Fibroblast of skin of left quadriceps (primary cell): ENCODE results near the gene ARFRP1.

Experiments
- DNase-seq, 2 experiments: peaks; one replicate each; pipeline ENCODE4 v3.0.0-alpha.2; 2013; ENCODE audit warnings: low read depth in 2 of 2

ARFRP1 gene

GRCh38 chr20:63743210-63743970 is 35.6 kb upstream of the ARFRP1 start:
- no peak for DNase-seq

- no peak for DNase-seq
Observed at GRCh38 chr20:63742381-63743024, 34.7 kb upstream of the ARFRP1 start.

GRCh38 chr20:63741676-63742380 is 34.1 kb upstream of the ARFRP1 start:
- DNase-seq: no peak

GRCh38 chr20:63741354-63741675 is 33.5 kb upstream of the ARFRP1 start:
- DNase-seq: no peak

- DNase-seq: peak; percentile 67 to 74
Observed at GRCh38 chr20:63740627-63741353, 33.0 kb upstream of the ARFRP1 start.

GRCh38 chr20:63740070-63740626 is 32.4 kb upstream of the ARFRP1 start:
- peak in 1 of 2 experiments; percentile 5 for DNase-seq

- peak; percentile 32 to 47 for DNase-seq
Observed at GRCh38 chr20:63739130-63740069, 31.6 kb upstream of the ARFRP1 start, which contains the start of gene SLC2A4RG. TSS of gene SLC2A4RG (plus strand) at chr20:63739776. CDS start at chr20:63739913, 137 bp downstream.

GRCh38 chr20:63738687-63739129 is 30.9 kb upstream of the ARFRP1 start:
- DNase-seq: no peak

GRCh38 chr20:63737945-63738686 is 30.3 kb upstream of the ARFRP1 start:
- no peak for DNase-seq

GRCh38 chr20:63737695-63737944 is 29.8 kb upstream of the ARFRP1 start:
- DNase-seq: no peak

- no peak for DNase-seq
Observed at GRCh38 chr20:63736893-63737694, 29.3 kb upstream of the ARFRP1 start.

GRCh38 chr20:63735859-63736718 is 28.3 kb upstream of the ARFRP1 start, which contains the start of gene LIME1:
TSS of gene LIME1 (plus strand) at chr20:63736664. CDS start at chr20:63737550, 886 bp downstream.
- DNase-seq: no peak

- DNase-seq: no peak
Observed at GRCh38 chr20:63734946-63735858, 27.4 kb upstream of the ARFRP1 start.

GRCh38 chr20:63734111-63734945 is 26.6 kb upstream of the ARFRP1 start:
- no peak for DNase-seq

- DNase-seq: no peak
Observed at GRCh38 chr20:63733579-63734081, 25.9 kb upstream of the ARFRP1 start.

- DNase-seq: no peak
Observed at GRCh38 chr20:63733117-63733516, 25.3 kb upstream of the ARFRP1 start.
